ENCODE measurements around the gene CXCL17.
A peak's percentile ranks its signal among the peaks of the same experiment; 100 is the strongest.

The CXCL17 gene

DNA sequence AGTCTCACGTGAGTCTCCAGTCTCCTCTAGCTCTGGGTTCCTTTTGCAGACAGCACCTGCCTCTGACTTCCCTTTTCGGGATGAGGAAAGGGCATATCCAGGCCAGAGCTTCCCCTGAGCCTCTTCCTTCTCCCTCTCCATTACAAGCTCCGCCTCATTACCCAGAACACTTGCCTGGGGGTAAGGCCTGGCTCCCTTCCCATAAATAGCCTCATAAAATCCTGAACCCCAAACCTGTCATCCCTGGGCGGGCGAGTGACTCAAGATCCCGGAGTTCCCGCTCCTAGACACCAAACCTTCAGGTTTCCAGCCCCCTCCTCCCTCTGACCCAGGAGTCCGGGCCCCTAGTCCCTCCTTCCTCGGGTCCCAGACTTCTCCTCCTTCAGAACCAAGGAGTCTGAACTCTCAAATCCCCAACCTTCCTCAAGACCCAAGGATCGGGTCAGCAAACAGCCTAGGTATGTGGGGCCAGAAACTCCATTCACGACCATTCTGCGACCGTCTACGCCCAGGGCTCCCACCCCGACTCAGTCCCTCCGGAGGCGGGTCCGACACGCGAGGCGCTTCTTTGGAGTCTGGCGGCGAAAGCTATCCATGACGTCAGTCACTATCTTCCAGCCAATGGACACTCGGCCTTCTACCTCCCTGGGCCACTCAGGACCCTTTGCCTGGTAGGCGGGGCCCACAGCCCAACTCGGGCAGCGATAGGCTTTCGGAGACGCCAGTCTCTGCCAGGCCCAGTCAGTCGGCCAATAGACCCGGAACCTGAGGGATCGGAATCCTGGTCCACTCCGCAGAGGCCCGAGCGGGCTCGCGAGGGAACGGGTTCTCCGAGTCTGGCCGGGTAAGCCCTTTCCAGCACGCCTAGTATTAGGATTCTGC, 46.1 kb downstream of the CXCL17 start:
- DNase-seq (ENCODE audit: extremely low read depth, low read depth): peak; percentile 98

DNA sequence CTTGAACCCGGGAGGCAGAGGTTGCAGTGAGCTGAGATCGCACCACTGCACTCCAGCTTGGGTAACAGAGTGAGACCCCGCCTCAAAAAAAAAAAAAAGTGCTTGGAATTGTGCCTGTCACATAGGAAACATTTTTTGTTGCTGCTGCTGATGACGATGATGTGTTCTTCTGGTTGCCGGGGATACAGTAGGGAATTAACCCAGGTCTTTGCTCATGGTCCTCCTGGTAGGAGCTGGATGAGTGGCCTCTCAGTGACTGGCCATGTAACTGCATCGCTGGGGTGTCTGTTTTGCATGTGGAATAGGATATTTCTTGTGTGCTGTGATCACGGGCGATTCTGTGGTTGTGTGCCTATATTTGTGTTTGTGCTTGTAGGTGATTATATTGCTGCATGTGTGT, 48.0 kb downstream of the CXCL17 start:
- DNase-seq (ENCODE audit: extremely low read depth, low read depth): no peak
- TF ChIP-seq, protein P1, sequence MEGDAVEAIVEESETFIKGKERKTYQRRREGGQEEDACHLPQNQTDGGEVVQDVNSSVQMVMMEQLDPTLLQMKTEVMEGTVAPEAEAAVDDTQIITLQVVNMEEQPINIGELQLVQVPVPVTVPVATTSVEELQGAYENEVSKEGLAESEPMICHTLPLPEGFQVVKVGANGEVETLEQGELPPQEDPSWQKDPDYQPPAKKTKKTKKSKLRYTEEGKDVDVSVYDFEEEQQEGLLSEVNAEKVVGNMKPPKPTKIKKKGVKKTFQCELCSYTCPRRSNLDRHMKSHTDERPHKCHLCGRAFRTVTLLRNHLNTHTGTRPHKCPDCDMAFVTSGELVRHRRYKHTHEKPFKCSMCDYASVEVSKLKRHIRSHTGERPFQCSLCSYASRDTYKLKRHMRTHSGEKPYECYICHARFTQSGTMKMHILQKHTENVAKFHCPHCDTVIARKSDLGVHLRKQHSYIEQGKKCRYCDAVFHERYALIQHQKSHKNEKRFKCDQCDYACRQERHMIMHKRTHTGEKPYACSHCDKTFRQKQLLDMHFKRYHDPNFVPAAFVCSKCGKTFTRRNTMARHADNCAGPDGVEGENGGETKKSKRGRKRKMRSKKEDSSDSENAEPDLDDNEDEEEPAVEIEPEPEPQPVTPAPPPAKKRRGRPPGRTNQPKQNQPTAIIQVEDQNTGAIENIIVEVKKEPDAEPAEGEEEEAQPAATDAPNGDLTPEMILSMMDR (IDR thresholded peaks at IDR 0.05; ENCODE audit: low read depth, low read length): no peak

More for the DNA sequence above, 46.1 kb downstream of the CXCL17 start:
- TF ChIP-seq, protein P1 (IDR thresholded peaks at IDR 0.05; ENCODE audit: low read depth, low read length): no peak

DNA sequence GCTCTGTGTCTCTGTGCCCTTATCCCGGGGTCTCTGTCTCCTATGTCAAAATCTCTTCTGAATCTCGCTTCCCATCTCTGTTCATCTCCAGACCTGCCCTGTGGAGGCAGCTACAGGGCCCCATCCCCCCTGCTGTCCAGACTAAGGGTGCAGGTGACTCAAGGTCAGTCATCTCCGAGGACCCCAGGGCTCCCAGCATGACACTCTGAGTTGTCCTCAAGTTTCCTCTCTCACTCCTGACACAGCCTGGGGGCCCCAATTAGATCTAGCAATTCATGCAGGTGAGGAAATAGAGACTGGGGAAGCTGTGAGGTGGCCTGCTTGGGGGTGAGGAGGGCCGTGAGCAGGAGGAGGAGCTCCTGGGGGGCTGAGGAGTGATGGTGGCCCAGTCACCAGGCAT, 50.6 kb downstream of the CXCL17 start:
- no peak for DNase-seq (ENCODE audit: extremely low read depth, low read depth)
- TF ChIP-seq, protein P1 (IDR thresholded peaks at IDR 0.05; ENCODE audit: low read depth, low read length): no peak

DNA sequence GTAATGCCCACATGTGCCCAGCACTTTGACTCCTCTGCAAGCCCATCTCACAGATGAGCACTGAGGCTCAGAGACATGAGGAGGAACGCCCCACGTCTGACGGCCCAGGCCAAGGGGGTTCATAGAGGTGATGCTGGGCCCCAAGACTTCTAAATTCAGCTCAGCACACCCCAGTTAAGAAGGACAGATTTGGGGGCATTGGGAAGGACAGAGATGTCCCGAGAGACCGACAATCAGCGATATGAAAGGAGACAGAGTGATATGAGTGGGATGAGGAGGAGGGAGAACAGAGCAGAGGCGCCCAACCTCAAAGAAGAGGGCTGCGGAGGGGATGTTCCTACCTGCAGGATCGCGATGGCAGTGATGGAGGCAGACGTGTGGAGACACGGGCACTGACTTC, 52.8 kb downstream of the CXCL17 start, which contains the start of gene CNFN:
CNFN (minus strand) TSS at position 399 of the 400 bp plus-strand sequence. CDS start 1,260 bp downstream, outside the sequence.
- TF ChIP-seq, protein P1 (IDR thresholded peaks at IDR 0.05; ENCODE audit: low read depth, low read length): no peak
- no peak for DNase-seq (ENCODE audit: extremely low read depth, low read depth)

DNA sequence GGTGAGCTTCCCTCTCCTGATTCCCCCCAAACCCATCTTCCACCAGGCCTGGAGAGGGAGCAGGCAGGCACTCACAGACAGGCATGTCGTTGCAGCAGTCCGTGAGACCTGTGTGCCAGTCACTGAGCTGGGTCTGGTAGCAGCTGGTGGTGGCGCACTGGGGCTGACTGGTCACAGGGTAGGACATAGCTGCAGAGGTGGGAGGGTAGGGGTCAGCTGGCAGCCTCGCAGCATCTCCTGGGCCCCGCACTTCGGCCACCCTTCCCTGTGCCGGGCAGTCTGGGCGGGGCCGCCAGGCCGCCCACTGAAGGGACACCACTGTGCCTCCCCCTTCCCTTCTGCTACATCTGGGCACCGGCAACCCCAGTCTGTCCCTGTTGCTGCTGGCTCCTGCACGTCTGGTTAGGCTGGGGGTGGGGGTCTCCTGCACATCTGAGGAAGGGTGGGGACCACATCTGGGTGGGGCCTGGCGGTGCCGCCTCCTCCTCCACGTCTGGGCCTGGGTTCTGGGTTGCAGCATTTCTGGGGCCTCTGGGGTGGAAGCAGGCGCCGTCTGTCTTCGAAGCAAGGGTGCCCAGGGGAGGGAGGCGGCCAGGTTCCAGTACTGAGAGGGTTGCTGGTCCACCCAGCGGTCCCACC, 53.8 kb downstream of the CXCL17 start:
- TF ChIP-seq, protein P1 (IDR thresholded peaks at IDR 0.05; ENCODE audit: low read depth, low read length): no peak
- DNase-seq (ENCODE audit: extremely low read depth, low read depth): no peak

DNA sequence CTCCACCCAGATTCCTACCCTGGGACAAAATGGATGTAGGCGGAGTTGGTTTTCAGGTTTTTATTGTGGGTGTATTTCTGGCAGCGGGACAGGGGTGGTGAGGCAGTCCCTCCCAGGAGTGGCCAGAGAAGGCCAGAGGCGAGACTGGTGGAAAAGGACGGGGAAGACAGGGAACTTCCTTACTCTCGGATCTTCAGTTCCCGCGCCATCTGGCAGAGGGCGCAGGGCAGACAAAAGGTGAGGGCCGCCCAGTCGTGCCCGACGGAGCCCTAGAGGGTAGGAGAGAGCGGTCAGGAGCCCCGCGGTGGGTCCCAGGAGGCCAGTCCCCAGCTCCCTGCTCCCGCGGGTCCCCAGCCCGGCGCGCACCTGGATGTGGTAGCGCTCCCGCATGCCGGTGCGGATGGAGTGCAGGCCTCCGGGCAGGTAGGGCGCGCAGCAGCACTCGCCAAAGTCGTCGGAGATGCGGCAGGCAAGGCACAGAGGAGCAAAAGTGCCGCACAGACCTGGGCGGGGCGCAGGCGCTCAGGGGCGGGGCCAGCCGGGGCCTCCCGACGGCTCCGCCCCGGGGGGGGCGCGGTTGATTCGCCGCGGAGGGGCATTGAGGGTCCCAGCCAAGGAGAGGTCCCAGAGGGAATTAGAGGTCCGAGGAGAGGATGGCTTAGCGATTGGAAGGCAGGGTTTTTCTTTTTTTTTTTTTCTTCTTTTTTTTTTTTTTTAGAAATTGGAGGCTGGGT, 55.6 kb downstream of the CXCL17 start:
- TF ChIP-seq, protein P1 (IDR thresholded peaks at IDR 0.05; ENCODE audit: low read depth, low read length): peak; percentile 50
- DNase-seq (ENCODE audit: extremely low read depth, low read depth): peak; percentile 3

Measured in AG09319 (cell line).